B cell (primary cell): ENCODE results near the gene LYPD3.

Source experiments
- EZH2 ChIP-seq: IDR thresholded peaks from 2 replicates; pipeline ENCODE4 v1.6.1; 2012; ENCODE audit warnings: borderline replicate concordance, low read depth, mild to moderate bottlenecking, moderate library complexity, low read length; ENCODE audit not compliant: insufficient read depth, poor library complexity, severe bottlenecking
- TF ChIP-seq, protein P1 (sequence below): fragments of 200-600 bp; IDR thresholded peaks from one replicate; pipeline ENCODE4 v1.8.0; 2022; ENCODE audit warnings: antibody characterized with exemption, mild to moderate bottlenecking

DNA sequence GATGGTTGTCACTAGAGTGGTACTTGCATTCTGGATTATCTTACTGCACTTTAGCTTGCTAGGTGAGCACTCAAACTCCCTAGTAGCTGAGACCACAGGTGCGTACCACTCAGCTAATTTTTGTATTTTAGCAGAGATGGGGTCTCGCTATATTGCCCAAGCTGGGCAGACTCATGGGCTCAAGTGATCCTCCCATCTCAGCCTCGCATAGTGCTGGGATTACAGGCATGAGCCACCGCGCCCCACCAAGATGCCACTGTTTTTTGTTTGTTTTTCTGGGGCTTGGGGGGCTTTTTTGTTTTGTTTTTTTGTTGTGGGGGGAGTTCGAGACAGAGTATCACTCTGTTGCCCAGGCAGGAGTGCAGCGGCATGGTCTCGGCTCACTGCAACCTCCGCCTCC, 17.8 kb downstream of the LYPD3 start:
- TF ChIP-seq, protein P1, sequence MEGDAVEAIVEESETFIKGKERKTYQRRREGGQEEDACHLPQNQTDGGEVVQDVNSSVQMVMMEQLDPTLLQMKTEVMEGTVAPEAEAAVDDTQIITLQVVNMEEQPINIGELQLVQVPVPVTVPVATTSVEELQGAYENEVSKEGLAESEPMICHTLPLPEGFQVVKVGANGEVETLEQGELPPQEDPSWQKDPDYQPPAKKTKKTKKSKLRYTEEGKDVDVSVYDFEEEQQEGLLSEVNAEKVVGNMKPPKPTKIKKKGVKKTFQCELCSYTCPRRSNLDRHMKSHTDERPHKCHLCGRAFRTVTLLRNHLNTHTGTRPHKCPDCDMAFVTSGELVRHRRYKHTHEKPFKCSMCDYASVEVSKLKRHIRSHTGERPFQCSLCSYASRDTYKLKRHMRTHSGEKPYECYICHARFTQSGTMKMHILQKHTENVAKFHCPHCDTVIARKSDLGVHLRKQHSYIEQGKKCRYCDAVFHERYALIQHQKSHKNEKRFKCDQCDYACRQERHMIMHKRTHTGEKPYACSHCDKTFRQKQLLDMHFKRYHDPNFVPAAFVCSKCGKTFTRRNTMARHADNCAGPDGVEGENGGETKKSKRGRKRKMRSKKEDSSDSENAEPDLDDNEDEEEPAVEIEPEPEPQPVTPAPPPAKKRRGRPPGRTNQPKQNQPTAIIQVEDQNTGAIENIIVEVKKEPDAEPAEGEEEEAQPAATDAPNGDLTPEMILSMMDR: no peak
- TF ChIP-seq EZH2: no peak
